ENCODE data around the gene IL1RAPL2.
"Not testable (repeated sequence)": the region's sequence is repeated elsewhere in the genome, so short reads cannot be mapped to it uniquely, and the experiment has no call there.

DNA sequence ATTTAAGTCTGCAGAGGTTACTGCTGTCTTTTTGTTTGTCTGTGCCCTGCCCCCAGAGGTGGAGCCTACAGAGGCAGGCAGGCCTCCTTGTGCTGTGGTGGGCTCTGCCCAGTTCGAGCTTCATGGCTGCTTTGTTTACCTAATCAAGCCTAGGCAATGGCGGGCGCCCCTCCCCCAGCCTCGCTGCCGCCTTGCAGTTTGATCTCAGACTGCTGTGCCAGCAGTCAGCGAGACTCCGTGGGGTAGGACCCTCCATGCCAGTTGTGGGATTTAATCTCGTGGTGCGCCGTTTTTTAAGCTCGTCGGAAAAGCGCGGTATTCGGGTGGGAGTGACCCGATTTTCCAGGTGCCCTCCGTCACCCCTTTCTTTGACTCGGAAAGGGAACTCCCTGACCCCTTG lies 111.5 kb downstream of the IL1RAPL2 start:
- TF ChIP-seq, protein P1, sequence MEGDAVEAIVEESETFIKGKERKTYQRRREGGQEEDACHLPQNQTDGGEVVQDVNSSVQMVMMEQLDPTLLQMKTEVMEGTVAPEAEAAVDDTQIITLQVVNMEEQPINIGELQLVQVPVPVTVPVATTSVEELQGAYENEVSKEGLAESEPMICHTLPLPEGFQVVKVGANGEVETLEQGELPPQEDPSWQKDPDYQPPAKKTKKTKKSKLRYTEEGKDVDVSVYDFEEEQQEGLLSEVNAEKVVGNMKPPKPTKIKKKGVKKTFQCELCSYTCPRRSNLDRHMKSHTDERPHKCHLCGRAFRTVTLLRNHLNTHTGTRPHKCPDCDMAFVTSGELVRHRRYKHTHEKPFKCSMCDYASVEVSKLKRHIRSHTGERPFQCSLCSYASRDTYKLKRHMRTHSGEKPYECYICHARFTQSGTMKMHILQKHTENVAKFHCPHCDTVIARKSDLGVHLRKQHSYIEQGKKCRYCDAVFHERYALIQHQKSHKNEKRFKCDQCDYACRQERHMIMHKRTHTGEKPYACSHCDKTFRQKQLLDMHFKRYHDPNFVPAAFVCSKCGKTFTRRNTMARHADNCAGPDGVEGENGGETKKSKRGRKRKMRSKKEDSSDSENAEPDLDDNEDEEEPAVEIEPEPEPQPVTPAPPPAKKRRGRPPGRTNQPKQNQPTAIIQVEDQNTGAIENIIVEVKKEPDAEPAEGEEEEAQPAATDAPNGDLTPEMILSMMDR (IDR thresholded peaks at IDR 0.05 in 4 of 5, conservative IDR thresholded peaks at IDR 0.05 in 1 of 5): not testable (repeated sequence)
- TF ChIP-seq POLR2A (IDR thresholded peaks at IDR 0.05): not testable (repeated sequence)
